Measurements from ENCODE around the gene CD44. TPM values are rescaled to one million over a fixed set of nuclear protein-coding genes. Genes with fewer than 3 reads are reported as not detected.

The CD44 gene
- polyA plus RNA-seq, 1 donor from 2014 or later: 0.77 TPM

- Histone ChIP-seq H3F3A (ENCODE audit: insufficient read depth, low read length, poor library complexity, severe bottlenecking) (no peaks in the 10 kb centered on the region), H4K20me1 (ENCODE audit: insufficient read depth) (no peaks in the 10 kb centered on the region), H3K36me3 (ENCODE audit: insufficient read depth, low read length) (no peaks in the 10 kb centered on the region), H3K4me3 (ENCODE audit: low read length) (no peak overlapping the region), H3K9ac (ENCODE audit: low read length) (no peak overlapping the region), H2AFZ (ENCODE audit: low read depth, low read length) (no peak overlapping the region), H3K27ac (ENCODE audit: low read length) (no peak overlapping the region), H3K79me2 (replicated peaks; ENCODE audit: insufficient read depth, low read length) (no peaks in the 10 kb centered on the region), H3K9me2 (ENCODE audit: insufficient read depth, low read length) (no peaks in the 10 kb centered on the region), H3K4me2 (ENCODE audit: low read length) (no peak overlapping the region), H3K27me3 (ENCODE audit: insufficient read depth, low read depth, low read length) (no peaks in the 10 kb centered on the region), H3K9me3 (ENCODE audit: low read length) (no peaks in the 10 kb centered on the region)
- TF ChIP-seq MXI1 (conservative IDR thresholded peaks at IDR 0.05; ENCODE audit: poor library complexity, severe bottlenecking): no peak
- TF ChIP-seq EZH2 (IDR thresholded peaks at IDR 0.05; ENCODE audit: borderline replicate concordance, insufficient read depth, low read length, poor library complexity, severe bottlenecking): no peak
- TF ChIP-seq CTCF (IDR thresholded peaks at IDR 0.05; ENCODE audit: poor library complexity, severe bottlenecking): no peak
- TF ChIP-seq RAD21 (conservative IDR thresholded peaks at IDR 0.05): no peak
- no peak for TF ChIP-seq SMC3 (conservative IDR thresholded peaks at IDR 0.05; ENCODE audit: poor library complexity)
- TF ChIP-seq POLR2AphosphoS5 (IDR thresholded peaks at IDR 0.05): no peak
- TF ChIP-seq EP300 (conservative IDR thresholded peaks at IDR 0.05; ENCODE audit: poor library complexity, severe bottlenecking): no peak
- TF ChIP-seq REST (IDR thresholded peaks at IDR 0.05; ENCODE audit: borderline replicate concordance): no peak
- no peak for TF ChIP-seq TAF1 (IDR thresholded peaks at IDR 0.05; ENCODE audit: low read depth)
Observed at GRCh38 chr11:35241531-35241930, 102.6 kb downstream of the CD44 start.

- H3K4me3 ChIP-seq (ENCODE audit: low read length): no peak overlapping the region
- TF ChIP-seq POLR2AphosphoS5 (IDR thresholded peaks at IDR 0.05) (no peak), MXI1 (conservative IDR thresholded peaks at IDR 0.05; ENCODE audit: poor library complexity, severe bottlenecking) (no peak), SMC3 (conservative IDR thresholded peaks at IDR 0.05; ENCODE audit: poor library complexity) (no peak), REST (IDR thresholded peaks at IDR 0.05; ENCODE audit: borderline replicate concordance) (no peak), RAD21 (conservative IDR thresholded peaks at IDR 0.05) (no peak), TAF1 (IDR thresholded peaks at IDR 0.05; ENCODE audit: low read depth) (no peak), EZH2 (IDR thresholded peaks at IDR 0.05; ENCODE audit: borderline replicate concordance, insufficient read depth, low read length, poor library complexity, severe bottlenecking) (no peak), EP300 (conservative IDR thresholded peaks at IDR 0.05; ENCODE audit: poor library complexity, severe bottlenecking) (no peak), CTCF (IDR thresholded peaks at IDR 0.05; ENCODE audit: poor library complexity, severe bottlenecking) (no peak)
- no peaks in the 10 kb centered on the region for H4K20me1 ChIP-seq (ENCODE audit: insufficient read depth)
- no peak overlapping the region for H3K9ac ChIP-seq (ENCODE audit: low read length)
- no peak overlapping the region for H3K4me2 ChIP-seq (ENCODE audit: low read length)
- no peaks in the 10 kb centered on the region for H3K27me3 ChIP-seq (ENCODE audit: insufficient read depth, low read depth, low read length)
- no peaks in the 10 kb centered on the region for H3K9me2 ChIP-seq (ENCODE audit: insufficient read depth, low read length)
- no peaks in the 10 kb centered on the region for H3K79me2 ChIP-seq (replicated peaks; ENCODE audit: insufficient read depth, low read length)
- no peaks in the 10 kb centered on the region for H3F3A ChIP-seq (ENCODE audit: insufficient read depth, low read length, poor library complexity, severe bottlenecking)
- H2AFZ ChIP-seq (ENCODE audit: low read depth, low read length): no peak overlapping the region
- H3K27ac ChIP-seq (ENCODE audit: low read length): no peak overlapping the region
- no peaks in the 10 kb centered on the region for H3K36me3 ChIP-seq (ENCODE audit: insufficient read depth, low read length)
- H3K9me3 ChIP-seq (ENCODE audit: low read length): no peaks in the 10 kb centered on the region
Observed at GRCh38 chr11:35242412-35243242, 103.7 kb downstream of the CD44 start.
